Endothelial cell (in vitro differentiated cells): ENCODE data around the gene FOXI1. TPM values are rescaled to one million over a fixed set of nuclear protein-coding genes. Genes with fewer than 3 reads are reported as not detected.

Experiments used
- DNase-seq: peaks from one replicate; pipeline ENCODE4 v3.0.0; 2021; ENCODE audit warnings: low spot score
- H3K27ac Mint-ChIP-seq: one replicate; pipeline ENCODE4 v1.8.0; 2021; ENCODE audit warnings: mixed read lengths, inconsistent platforms; ENCODE audit not compliant: unreplicated experiment
- H3K27me3 Mint-ChIP-seq: one replicate; pipeline ENCODE4 v1.8.0; 2021; ENCODE audit warnings: mild to moderate bottlenecking, moderate library complexity, mixed read lengths, inconsistent platforms; ENCODE audit not compliant: unreplicated experiment
- H3K36me3 Mint-ChIP-seq: one replicate; pipeline ENCODE4 v1.8.0; 2021; ENCODE audit warnings: mild to moderate bottlenecking, low read depth, mixed read lengths, inconsistent platforms; ENCODE audit not compliant: unreplicated experiment
- H3K4me1 Mint-ChIP-seq: one replicate; pipeline ENCODE4 v1.8.0; 2021; ENCODE audit warnings: mild to moderate bottlenecking, mixed read lengths, inconsistent platforms; ENCODE audit not compliant: unreplicated experiment
- H3K4me3 Mint-ChIP-seq: one replicate; pipeline ENCODE4 v1.8.0; 2021; ENCODE audit warnings: mild to moderate bottlenecking, mixed read lengths, inconsistent platforms; ENCODE audit not compliant: unreplicated experiment
- H3K9me3 Mint-ChIP-seq: one replicate; pipeline ENCODE4 v1.8.0; 2021; ENCODE audit warnings: mixed read lengths, inconsistent platforms; ENCODE audit not compliant: unreplicated experiment
- CTCF ChIP-seq: fragments of 200-600 bp; sonication (generic); IDR thresholded peaks from one replicate; pipeline ENCODE4 v1.5.0; 2021; ENCODE audit warnings: antibody characterized with exemption; ENCODE audit not compliant: unreplicated experiment
- total RNA-seq: library from RNA; stranded (reverse); fragmentation: NEBNext Ultra II Directional; extraction: Animal tissue kit (Norgen Biotek cat#: 25700); gene quantifications from one replicate; pipeline ENCODE4 v1.2.1, GENCODE V29; 2021; ENCODE audit not compliant: unreplicated experiment

FOXI1 gene
- total RNA-seq, 1 donor from 2014 or later: 2.2 TPM

- H3K27ac Mint-ChIP-seq: no peak overlapping the region
- no peak for TF ChIP-seq CTCF
These were observed 27.3 kb downstream of the FOXI1 start for GRCh38 chr5:170132976-170133448.

GRCh38 chr5:170135796-170136490 is 30.2 kb downstream of the FOXI1 start:
- Mint-ChIP-seq H3K27ac (peak overlapping the region; percentile 27), H3K4me1 (peaks cover 35% of the 10 kb centered on the region), H3K9me3 (no peaks in the 10 kb centered on the region), H3K4me3 (no peak overlapping the region), H3K27me3 (peaks cover 8% of the 10 kb centered on the region), H3K36me3 (no peaks in the 10 kb centered on the region)
- TF ChIP-seq CTCF: no peak
- no peak for DNase-seq

More at GRCh38 chr5:170132976-170133448, 27.3 kb downstream of the FOXI1 start:
- Mint-ChIP-seq H3K36me3 (no peaks in the 10 kb centered on the region), H3K4me1 (peaks cover 35% of the 10 kb centered on the region), H3K4me3 (no peak overlapping the region), H3K9me3 (no peaks in the 10 kb centered on the region), H3K27me3 (peaks cover 6% of the 10 kb centered on the region)
- no peak for DNase-seq

DNA sequence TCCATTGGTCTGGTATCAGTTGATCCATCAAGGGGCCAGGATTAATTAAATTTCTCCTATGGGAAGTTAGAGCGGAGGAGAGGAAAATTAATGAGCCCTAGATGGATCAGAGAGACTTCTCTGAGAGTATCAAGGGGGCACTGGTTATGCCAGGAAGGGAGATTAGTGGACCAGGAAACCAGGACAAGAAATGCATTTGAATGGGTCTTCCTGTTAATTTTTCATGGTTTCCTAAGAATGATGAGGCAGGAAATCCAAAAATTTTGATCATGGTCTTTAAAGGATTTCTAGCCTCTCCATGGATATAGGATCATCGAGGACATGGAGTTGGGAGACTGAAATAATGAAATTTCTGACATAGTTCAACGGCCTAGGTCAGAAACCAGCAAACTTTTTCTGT is 30.8 kb downstream of the FOXI1 start:
- peak overlapping the region; percentile 27 for H3K27ac Mint-ChIP-seq
- no peak for DNase-seq
- peaks cover 35% of the 10 kb centered on the region for H3K4me1 Mint-ChIP-seq

DNA sequence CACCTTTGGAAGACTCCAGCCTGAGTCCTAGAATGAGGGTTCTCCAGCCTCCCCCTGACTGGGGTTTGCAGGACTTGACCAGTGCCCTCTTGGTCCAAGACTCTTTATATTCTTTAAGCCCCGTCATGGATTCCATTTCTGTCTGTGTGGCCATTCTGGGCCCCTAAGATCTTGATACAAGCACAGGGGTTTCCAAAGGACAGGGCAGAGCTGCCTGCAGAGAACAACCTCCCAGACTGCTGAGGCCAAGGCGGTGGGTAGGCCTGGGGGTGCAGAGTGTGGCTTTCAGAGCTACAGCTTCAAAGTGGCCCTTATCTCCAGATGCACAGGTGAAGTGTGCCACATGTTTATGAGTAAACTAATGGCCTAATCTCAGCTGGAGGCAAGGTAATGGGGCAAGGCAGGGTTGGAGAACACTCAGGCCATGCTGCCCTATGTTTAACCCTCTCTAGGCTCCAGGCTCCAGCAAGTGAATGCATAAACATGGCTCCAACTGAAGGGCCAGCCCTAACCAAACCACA is 32.1 kb downstream of the FOXI1 start:
- Mint-ChIP-seq H3K27ac (no peak overlapping the region), H3K9me3 (no peaks in the 10 kb centered on the region), H3K4me1 (peaks cover 30% of the 10 kb centered on the region), H3K27me3 (peaks cover 6% of the 10 kb centered on the region), H3K36me3 (peaks cover 6% of the 10 kb centered on the region), H3K4me3 (no peak overlapping the region)
- DNase-seq: no peak
- TF ChIP-seq CTCF: no peak

More for the DNA sequence above, 30.8 kb downstream of the FOXI1 start:
- H3K9me3 Mint-ChIP-seq: no peaks in the 10 kb centered on the region
- no peak overlapping the region for H3K4me3 Mint-ChIP-seq
- H3K36me3 Mint-ChIP-seq: peaks cover 3% of the 10 kb centered on the region
- no peak for TF ChIP-seq CTCF
- peaks cover 8% of the 10 kb centered on the region for H3K27me3 Mint-ChIP-seq

DNA sequence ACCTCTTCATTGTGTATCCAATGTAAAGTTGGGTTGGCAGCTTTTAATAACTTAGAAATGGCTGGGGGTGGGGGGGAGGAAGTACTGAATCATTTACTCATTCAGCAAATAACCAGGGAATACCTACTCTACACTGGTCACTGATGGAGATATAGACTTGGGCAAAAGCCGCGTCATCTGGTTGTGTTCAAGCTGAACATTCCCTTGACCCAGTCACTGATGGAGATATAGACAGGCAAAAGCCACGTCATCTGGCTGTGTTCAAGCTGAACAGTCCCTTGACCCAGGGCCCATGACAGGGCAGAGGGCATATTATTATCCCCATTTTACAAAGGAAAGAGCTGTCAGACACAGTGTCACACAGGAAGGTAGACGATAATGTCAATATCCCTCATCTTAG is 32.6 kb downstream of the FOXI1 start:
- peaks cover 29% of the 10 kb centered on the region for H3K4me1 Mint-ChIP-seq
- H3K27me3 Mint-ChIP-seq: peaks cover 6% of the 10 kb centered on the region
- no peak overlapping the region for H3K27ac Mint-ChIP-seq
- no peak for TF ChIP-seq CTCF
- DNase-seq: no peak
- no peak overlapping the region for H3K4me3 Mint-ChIP-seq
- no peaks in the 10 kb centered on the region for H3K9me3 Mint-ChIP-seq
- H3K36me3 Mint-ChIP-seq: peaks cover 6% of the 10 kb centered on the region
